HG03558 (cell line): Measurements from ENCODE around the gene CLDN9.
"Not testable (repeated sequence)": the region's sequence is repeated elsewhere in the genome, so short reads cannot be mapped to it uniquely, and the experiment has no call there.

Experiments used
- ATAC-seq: cut with Tn5 transposase; IDR thresholded peaks from one replicate; pipeline ENCODE4 v1.9.1; 2021; ENCODE audit warnings: moderate number of reproducible peaks; ENCODE audit not compliant: unreplicated experiment; ENCODE audit errors: extremely low read depth

The CLDN9 gene

GRCh38 chr16:3051494-3051893, 38.8 kb downstream of the CLDN9 start:
- no peak for ATAC-seq

DNA sequence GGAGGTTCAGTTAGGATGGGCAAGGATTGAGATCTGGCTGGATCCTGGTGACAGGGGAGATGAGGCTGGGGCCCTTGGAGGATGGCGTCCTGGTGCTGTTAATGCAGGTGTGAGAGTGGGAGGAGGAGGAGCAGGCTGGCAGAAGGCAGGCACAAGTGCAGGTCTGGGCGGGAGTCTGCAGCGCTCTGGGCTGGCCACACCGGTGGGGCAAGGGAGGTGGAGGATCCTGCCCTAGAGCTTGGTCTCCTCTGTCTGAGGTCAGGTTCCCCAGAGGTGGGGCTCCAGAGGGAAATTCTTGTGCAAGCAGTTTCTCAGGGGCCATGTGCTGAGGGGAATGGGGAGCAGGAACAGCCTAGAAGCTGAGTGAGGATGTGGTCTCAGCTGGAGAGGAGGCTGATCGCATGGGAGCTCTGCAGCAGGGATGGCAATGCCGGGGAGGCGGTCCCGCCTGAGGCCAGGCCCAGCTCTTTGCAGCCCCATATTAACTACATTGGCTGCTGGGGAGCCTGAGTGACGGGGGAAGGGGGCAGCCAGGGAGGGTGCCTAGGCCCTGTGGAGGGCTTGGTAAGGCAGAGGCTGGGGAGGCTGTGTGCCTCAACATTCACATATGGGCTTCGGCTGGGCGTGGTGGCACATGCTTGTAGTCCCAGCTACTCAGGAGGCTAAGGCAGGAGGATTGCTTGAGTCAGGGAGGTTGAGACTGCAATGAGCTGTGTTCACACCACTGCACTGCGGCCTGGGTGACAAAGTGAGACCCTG, 40.0 kb downstream of the CLDN9 start:
- ATAC-seq = not testable (repeated sequence)

- ATAC-seq = not testable (repeated sequence)
Measured at GRCh38 chr16:3053330-3053710, 40.6 kb downstream of the CLDN9 start.

DNA sequence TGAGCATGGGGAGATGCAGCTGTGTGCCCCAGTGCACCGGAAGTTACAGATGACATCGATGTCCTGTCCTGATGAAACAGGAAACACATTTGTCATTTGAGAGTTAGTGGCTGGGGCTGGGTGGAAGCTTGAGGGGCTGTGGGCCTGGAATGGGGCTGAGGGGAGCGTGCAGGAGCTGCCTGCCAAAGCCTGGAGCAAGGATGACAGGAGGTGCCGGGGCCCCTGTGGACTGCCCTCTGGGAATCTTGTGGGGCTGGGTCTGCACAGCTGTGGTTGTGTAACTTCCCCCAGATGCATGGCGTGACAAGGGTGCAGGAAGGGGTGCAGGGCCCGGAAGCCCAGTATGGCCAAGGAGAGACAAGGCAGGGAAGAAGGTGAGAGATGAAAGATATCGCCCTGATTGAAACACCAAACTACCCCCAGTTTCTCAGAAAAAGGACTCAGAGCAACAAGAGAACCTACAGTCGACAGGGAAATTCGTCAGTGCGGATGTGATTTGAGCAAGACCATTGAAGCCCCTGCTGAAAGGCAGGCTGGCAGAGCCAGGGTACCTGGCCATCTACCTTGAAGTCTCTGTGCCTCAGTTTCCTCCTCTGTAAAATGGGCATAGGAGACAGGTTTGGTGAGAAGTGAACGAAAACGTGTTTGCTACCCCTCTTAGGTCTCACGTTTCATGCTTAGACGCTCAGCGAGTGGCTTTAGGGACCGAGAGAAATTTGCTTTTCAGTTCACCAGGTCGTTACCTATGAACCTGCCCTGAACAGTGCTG, 42.4 kb downstream of the CLDN9 start:
- ATAC-seq = no peak

DNA sequence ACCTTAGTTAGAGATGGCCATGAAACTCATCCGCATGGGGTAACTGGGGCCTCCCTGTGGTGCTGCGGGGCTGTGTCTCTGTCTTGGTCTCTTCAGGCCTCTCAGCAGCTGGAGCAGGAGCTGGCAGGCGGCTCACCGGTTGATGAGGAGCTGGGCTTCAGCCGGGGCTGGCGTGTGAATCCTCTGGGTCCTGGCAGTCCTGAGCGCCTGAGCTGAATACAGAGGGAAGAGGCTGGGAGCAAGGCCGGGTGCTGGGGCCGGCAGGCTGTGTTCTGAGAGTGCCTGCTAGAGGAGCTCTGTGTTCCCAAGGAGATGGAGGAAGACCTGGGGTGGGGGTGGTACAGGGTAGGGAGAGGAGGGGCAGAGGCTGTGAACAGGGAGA, 43.0 kb downstream of the CLDN9 start:
- ATAC-seq = not testable (repeated sequence)

- ATAC-seq = no peak
Measured at GRCh38 chr16:3056336-3057180, 43.8 kb downstream of the CLDN9 start.

GRCh38 chr16:3057181-3058138, 44.7 kb downstream of the CLDN9 start:
- no peak for ATAC-seq

DNA sequence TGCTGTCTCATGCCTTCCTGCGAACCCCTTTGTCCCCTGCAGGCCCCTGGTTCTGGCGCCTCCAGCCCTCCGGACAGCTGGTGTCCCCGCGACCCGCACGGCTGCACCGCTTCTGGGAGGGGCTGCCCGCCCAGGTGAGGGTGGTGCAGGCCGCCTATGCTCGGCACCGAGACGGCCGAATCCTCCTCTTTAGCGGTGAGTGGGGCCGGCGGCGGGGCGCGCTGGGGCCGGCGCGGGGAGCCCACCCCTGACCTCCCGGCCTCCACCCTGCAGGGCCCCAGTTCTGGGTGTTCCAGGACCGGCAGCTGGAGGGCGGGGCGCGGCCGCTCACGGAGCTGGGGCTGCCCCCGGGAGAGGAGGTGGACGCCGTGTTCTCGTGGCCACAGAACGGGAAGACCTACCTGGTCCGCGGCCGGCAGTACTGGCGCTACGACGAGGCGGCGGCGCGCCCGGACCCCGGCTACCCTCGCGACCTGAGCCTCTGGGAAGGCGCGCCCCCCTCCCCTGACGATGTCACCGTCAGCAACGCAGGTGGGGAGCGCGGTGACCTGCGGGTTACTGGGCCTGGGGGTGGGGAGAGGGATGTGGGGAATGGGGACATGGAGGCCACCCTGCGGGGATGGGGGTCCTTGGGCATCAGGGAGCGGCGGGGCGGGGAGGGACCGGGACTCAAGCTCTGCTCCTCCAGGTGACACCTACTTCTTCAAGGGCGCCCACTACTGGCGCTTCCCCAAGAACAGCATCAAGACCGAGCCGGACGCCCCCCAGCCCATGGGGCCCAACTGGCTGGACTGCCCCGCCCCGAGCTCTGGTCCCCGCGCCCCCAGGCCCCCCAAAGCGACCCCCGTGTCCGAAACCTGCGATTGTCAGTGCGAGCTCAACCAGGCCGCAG, 45.7 kb downstream of the CLDN9 start:
- no peak for ATAC-seq

DNA sequence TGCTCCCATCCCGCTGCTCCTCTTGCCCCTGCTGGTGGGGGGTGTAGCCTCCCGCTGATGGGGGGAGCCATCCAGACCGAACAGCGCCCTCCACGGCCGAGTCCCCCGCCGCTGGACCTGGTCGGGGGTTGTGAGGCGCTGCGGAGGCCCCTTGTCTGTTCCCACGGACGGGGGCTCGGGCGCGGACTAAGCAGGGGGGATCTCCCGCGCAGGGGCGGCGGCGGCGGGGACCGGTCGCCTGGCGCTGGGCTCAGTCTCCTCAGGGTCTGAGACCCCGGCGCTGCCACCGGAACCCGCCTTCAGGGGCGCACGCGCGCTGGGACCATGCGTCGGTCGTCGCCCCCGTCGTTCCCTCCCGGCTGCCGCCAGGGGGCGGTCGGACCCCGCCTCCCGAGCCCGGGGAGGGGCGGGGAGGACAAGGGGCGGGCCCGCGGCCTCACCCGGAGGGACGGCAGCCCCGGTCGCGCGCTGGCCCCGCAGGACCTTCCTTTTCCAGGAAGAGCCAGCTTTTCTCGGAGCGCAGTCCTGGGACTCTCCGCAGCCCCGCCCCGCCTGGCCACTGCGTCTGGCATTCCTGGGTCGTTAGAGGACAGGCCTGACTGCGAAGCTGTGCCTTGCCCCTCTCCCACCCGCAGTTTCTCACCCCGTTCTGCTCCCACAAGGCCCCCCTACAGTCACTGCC, 46.5 kb downstream of the CLDN9 start:
- ATAC-seq = no peak

- ATAC-seq = no peak
Measured at GRCh38 chr16:3059723-3060242, 47.1 kb downstream of the CLDN9 start.

GRCh38 chr16:3060339-3061127, 47.8 kb downstream of the CLDN9 start:
- ATAC-seq = no peak

GRCh38 chr16:3062553-3062952, 49.8 kb downstream of the CLDN9 start:
- no peak for ATAC-seq

- no peak for ATAC-seq
Measured at GRCh38 chr16:3063625-3064386, 51.1 kb downstream of the CLDN9 start.
